Stomach (tissue), 9 donors: ENCODE measurements around the gene IL24. TPM values are rescaled to one million over a fixed set of nuclear protein-coding genes. Genes with fewer than 3 reads are reported as not detected.

Source experiments
- DNase-seq, 2 donors: peaks; one replicate each; pipeline versions ENCODE4 v3.0.0 to v3.0.0-alpha.2; 2013 to 2019
- H3K27ac ChIP-seq, 5 donors: fragments of 200-600 bp in 4 of 5; sonication (generic) in 4 of 5; one replicate each; pipeline ENCODE4 v1.5.1; 2013 to 2019; ENCODE audit warnings: mild to moderate bottlenecking in 1 of 5, moderate library complexity in 1 of 5
- H3K27me3 ChIP-seq, 3 donors: fragments of 200-600 bp; sonication (generic); one replicate each; pipeline ENCODE4 v1.5.1; 2017 to 2019; ENCODE audit warnings: mixed run types in 1 of 3
- H3K36me3 ChIP-seq, 4 donors: fragments of 200-600 bp; sonication (generic); 1 replicate in 3 of 4; 2 replicates in 1 of 4; pipeline ENCODE4 v1.5.1; 2016 to 2019
- H3K4me1 ChIP-seq, 4 donors: fragments of 200-600 bp; sonication (generic); one replicate each; pipeline ENCODE4 v1.5.1; 2016 to 2019
- H3K4me3 ChIP-seq, 4 donors: fragments of 200-600 bp; sonication (generic) in 3 of 4; one replicate each; pipeline ENCODE4 v1.5.1; 2016 to 2019; ENCODE audit warnings: mild to moderate bottlenecking in 1 of 4
- H3K9me3 ChIP-seq, 4 donors: fragments of 200-600 bp; sonication (generic); one replicate each; pipeline ENCODE4 v1.5.1; 2016 to 2019
- CTCF ChIP-seq, 7 experiments: fragments of 450-650 bp in 4 of 7; fragments of 200-600 bp in 3 of 7; sonication (generic) in 3 of 7; IDR thresholded peaks; one replicate each; pipeline ENCODE4 v1.5.1; 2016 to 2019; ENCODE audit warnings: antibody characterized with exemption in 7 of 7, control low read depth in 2 of 7, mild to moderate bottlenecking in 1 of 7
- EP300 ChIP-seq: sonication (generic); formaldehyde crosslinking; IDR thresholded peaks from one replicate; pipeline ENCODE4 v1.6.1; 2017; ENCODE audit warnings: antibody characterized with exemption
- POLR2A ChIP-seq, 4 donors: fragments of 450-650 bp; IDR thresholded peaks; one replicate each; pipeline ENCODE4 v1.6.1; 2016; ENCODE audit warnings: antibody characterized with exemption in 4 of 4, control low read depth in 2 of 4, mild to moderate bottlenecking in 1 of 4, moderate library complexity in 1 of 4
- POLR2AphosphoS5 ChIP-seq, 3 donors: sonication (generic); formaldehyde crosslinking; IDR thresholded peaks; one replicate each; pipeline ENCODE4 v1.6.1; 2016; ENCODE audit warnings: antibody characterized with exemption in 3 of 3
- WGBS, 5 donors: extraction: QIAGEN DNeasy Blood & Tissue Kit in 3 of 5; methylation state at CpG; one replicate each; pipeline versions ENCODE4 v1.1.5 to v1.1.7; 2013 to 2018; 5-methylcytosine and 5-hydroxymethylcytosine counted together
- intact Hi-C: fragments of 100-400 bp; cut with DNase I; formaldehyde crosslinking; loops from one replicate; pipeline ENCODE4 v1.15.1; 2023; ENCODE audit warnings: low total_unique reads
- polyA plus RNA-seq, 3 donors: library from polyadenylated mRNA; stranded (reverse); fragments of 200-250 nt; gene quantifications; one replicate each; pipeline ENCODE4 v1.2.3, GENCODE V29; 2013
- total RNA-seq, 5 donors: library from RNA; depleted of rRNA; stranded (reverse); fragments of >200 nt; gene quantifications; one replicate each; pipeline versions ENCODE4 v1.1.0 to v1.2.3, GENCODE V29; 2014 to 2016
- donor health status: healthy with polysubstance abuse.
- donor health status: Bipolar disorder and iron deficiency.
- donor health status: healthy.

Gene IL24
- total and polyA plus RNA-seq, 8 donors: 1.00 TPM; not detected in 7

- no peak for DNase-seq
- no peak overlapping the region for H3K4me3 ChIP-seq
- peaks cover 12 to 18% (median 15%) of the 10 kb centered on the region in 4 donors for H3K4me1 ChIP-seq
- no peak overlapping the region for H3K27ac ChIP-seq
- peaks cover 0 to 20% (median 0%) of the 10 kb centered on the region in 3 donors for H3K27me3 ChIP-seq
- TF ChIP-seq CTCF (IDR thresholded peaks at IDR 0.05): no peak
- no peak for TF ChIP-seq POLR2A (IDR thresholded peaks at IDR 0.05)
- TF ChIP-seq POLR2AphosphoS5 (IDR thresholded peaks at IDR 0.05): no peak
- no peak for TF ChIP-seq EP300
- no peaks in the 10 kb centered on the region for H3K36me3 ChIP-seq
- no peaks in the 10 kb centered on the region for H3K9me3 ChIP-seq
- 71 to 83% (median 80%) methylated on average over 3 of the region's 3 CpGs for WGBS, 5 donors
- intact Hi-C loops: no loop called here
Observed at GRCh38 chr1:206892351-206892984, 4.8 kb upstream of the IL24 start.

- intact Hi-C loops: no loop called here
- H3K36me3 ChIP-seq: no peaks in the 10 kb centered on the region
- no peaks in the 10 kb centered on the region for H3K9me3 ChIP-seq
- no peak for DNase-seq
- peaks cover 0 to 20% (median 0%) of the 10 kb centered on the region in 3 donors for H3K27me3 ChIP-seq
- no peak overlapping the region for H3K4me3 ChIP-seq
- TF ChIP-seq POLR2A (IDR thresholded peaks at IDR 0.05) (no peak), EP300 (no peak), POLR2AphosphoS5 (IDR thresholded peaks at IDR 0.05) (no peak), CTCF (IDR thresholded peaks at IDR 0.05) (no peak)
- WGBS, 5 donors: 69 to 83% (median 72%) methylated on average over 2 of the region's 2 CpGs
- H3K4me1 ChIP-seq: peaks cover 12 to 18% (median 15%) of the 10 kb centered on the region in 4 donors
- no peak overlapping the region for H3K27ac ChIP-seq
Observed at GRCh38 chr1:206893380-206893779, 3.9 kb upstream of the IL24 start.

- no peak for DNase-seq
- H3K27me3 ChIP-seq: peaks cover 0 to 24% (median 0%) of the 10 kb centered on the region in 3 donors
- peaks cover 12 to 17% (median 14%) of the 10 kb centered on the region in 4 donors for H3K4me1 ChIP-seq
- 45 to 70% (median 55%) methylated on average over 3 of the region's 3 CpGs for WGBS, 5 donors
- TF ChIP-seq EP300: no peak
- no peak for TF ChIP-seq POLR2AphosphoS5 (IDR thresholded peaks at IDR 0.05)
- no peak for TF ChIP-seq CTCF (IDR thresholded peaks at IDR 0.05)
- TF ChIP-seq POLR2A (IDR thresholded peaks at IDR 0.05): no peak
- no peaks in the 10 kb centered on the region for H3K9me3 ChIP-seq
- no peaks in the 10 kb centered on the region for H3K36me3 ChIP-seq
- peak overlapping the region in 2 of 5 donors; percentile 24 to 43 for H3K27ac ChIP-seq
- H3K4me3 ChIP-seq: no peak overlapping the region
- intact Hi-C loops: no loop called here
Observed at GRCh38 chr1:206895325-206895724, 1.9 kb upstream of the IL24 start.

GRCh38 chr1:206895837-206896242 lies 1.4 kb upstream of the IL24 start:
- Histone ChIP-seq H3K27ac (peak overlapping the region in 2 of 5 donors; percentile 24 to 43), H3K4me1 (peaks cover 9 to 17% (median 12%) of the 10 kb centered on the region in 4 donors), H3K27me3 (peaks cover 0 to 18% (median 0%) of the 10 kb centered on the region in 3 donors), H3K9me3 (no peaks in the 10 kb centered on the region), H3K4me3 (no peak overlapping the region), H3K36me3 (no peaks in the 10 kb centered on the region)
- intact Hi-C loops: no loop called here
- no peak for TF ChIP-seq CTCF (IDR thresholded peaks at IDR 0.05)
- no peak for TF ChIP-seq EP300
- peak in 1 of 3 donors; percentile 5 for TF ChIP-seq POLR2AphosphoS5 (IDR thresholded peaks at IDR 0.05)
- TF ChIP-seq POLR2A (IDR thresholded peaks at IDR 0.05): no peak
- peak in 1 of 2 donors; percentile 44 for DNase-seq
- 16 to 28% (median 21%) methylated on average over 3 of the region's 3 CpGs for WGBS, 5 donors
